Measurements from ENCODE around the gene UTP4. TPM values are rescaled to one million over a fixed set of nuclear protein-coding genes. Genes with fewer than 3 reads are reported as not detected.

The UTP4 gene
- total and polyA plus RNA-seq, 4 donors, result 15.7 to 37.6 (median 26.6) TPM

GRCh38 chr16:69186642-69187445 is 54.4 kb downstream of the UTP4 start, which contains the start of gene SNTB2:
SNTB2 (plus strand) TSS chr16:69187164; CDS start chr16:69187167, 3 bp downstream.
- DNase-seq (peak; percentile 96 to 97), ATAC-seq (ENCODE audit: low FRiP score) (peak; percentile 96)
- Histone ChIP-seq H3K9me3 (ENCODE audit: control insufficient read depth, low read length) (no peaks in the 10 kb centered on the region), H3K4me3 (ENCODE audit: low read length in 2 of 2) (peak within 1 kb of the TSS; percentile 58 to 88), H3K36me3 (ENCODE audit: control insufficient read depth in 1 of 2, insufficient read depth in 2 of 2, low read length in 1 of 2) (no peaks in the 10 kb centered on the region), H3K27me3 (ENCODE audit: control insufficient read depth in 1 of 2, insufficient read depth in 2 of 2, low read length in 1 of 2) (no peaks in the 10 kb centered on the region), H3K4me1 (ENCODE audit: control insufficient read depth in 1 of 2, insufficient read depth in 2 of 2, low read length in 2 of 2) (peaks cover 0 to 4% of the 10 kb centered on the region in 2 donors), H3K27ac (ENCODE audit: low read depth in 1 of 2, low read length in 2 of 2) (peak within 1 kb of the TSS; percentile 78 to 91)
- intact Hi-C loops (cut with DNase I), result loop anchor here (1.0 to 10.0 kb wide), 2 partner anchors 37 to 52 kb away; partner anchors contain the start of genes CHTF8 (in 1 of the 2) and UTP4 (in 1 of the 2)
- WGBS, 2 donors, result 1% methylated on average over 56 to 69 of the region's 69 CpGs

DNA sequence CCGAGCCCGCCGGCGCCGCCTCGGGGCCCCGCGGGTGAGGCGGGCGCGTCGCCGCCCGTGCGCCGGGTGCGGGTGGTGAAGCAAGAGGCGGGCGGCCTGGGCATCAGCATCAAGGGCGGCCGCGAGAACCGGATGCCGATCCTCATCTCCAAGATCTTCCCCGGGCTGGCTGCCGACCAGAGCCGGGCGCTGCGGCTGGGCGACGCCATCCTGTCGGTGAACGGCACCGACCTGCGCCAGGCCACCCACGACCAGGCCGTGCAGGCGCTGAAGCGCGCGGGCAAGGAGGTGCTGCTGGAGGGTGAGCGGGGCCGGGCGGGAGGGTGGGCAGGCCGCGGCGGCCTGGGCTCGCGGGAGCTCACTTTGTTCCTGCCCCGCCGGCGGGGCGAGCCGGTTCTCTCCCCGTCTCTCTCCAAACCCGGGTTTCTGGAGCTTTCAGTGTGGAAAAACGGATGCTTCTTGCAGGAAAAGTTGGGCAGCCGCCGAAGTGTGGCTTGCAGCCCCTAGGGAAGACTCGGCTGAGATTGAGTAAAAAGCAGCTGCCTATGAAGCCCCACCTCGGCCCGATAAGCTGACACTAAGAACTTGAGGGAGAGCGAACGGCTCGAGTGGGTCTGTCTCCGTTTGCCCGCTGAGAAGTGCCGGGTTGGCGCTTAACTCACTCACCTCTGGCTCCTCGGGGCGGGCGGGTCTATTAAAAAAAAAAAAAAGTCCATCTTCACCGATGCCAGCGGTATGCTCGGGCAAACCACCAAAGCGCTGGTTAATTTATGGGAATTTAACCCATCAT is 55.2 kb downstream of the UTP4 start:
- no peaks in the 10 kb centered on the region for H3K27me3 ChIP-seq (ENCODE audit: control insufficient read depth in 1 of 2, insufficient read depth in 2 of 2, low read length in 1 of 2)
- peak overlapping the region; percentile 58 to 88 for H3K4me3 ChIP-seq (ENCODE audit: low read length in 2 of 2)
- H3K4me1 ChIP-seq (ENCODE audit: control insufficient read depth in 1 of 2, insufficient read depth in 2 of 2, low read length in 2 of 2), result peaks cover 0 to 3% of the 10 kb centered on the region in 2 donors
- intact Hi-C loops (cut with DNase I), result loop anchor here (1.0 to 10.0 kb wide), 2 partner anchors 37 to 53 kb away; partner anchors contain the start of genes CHTF8 (in 1 of the 2) and UTP4 (in 1 of the 2)
- DNase-seq (peak; percentile 70 to 87), ATAC-seq (ENCODE audit: low FRiP score) (peak; percentile 57)
- H3K36me3 ChIP-seq (ENCODE audit: control insufficient read depth in 1 of 2, insufficient read depth in 2 of 2, low read length in 1 of 2), result no peaks in the 10 kb centered on the region
- peak overlapping the region; percentile 78 to 83 for H3K27ac ChIP-seq (ENCODE audit: low read depth in 1 of 2, low read length in 2 of 2)
- H3K9me3 ChIP-seq (ENCODE audit: control insufficient read depth, low read length), result no peaks in the 10 kb centered on the region
- 0 to 1% methylated on average over 70 to 76 of the region's 76 CpGs for WGBS, 2 donors

- Histone ChIP-seq H3K27ac (ENCODE audit: low read depth in 1 of 2, low read length in 2 of 2) (peak overlapping the region in 1 of 2 donors; percentile 83), H3K4me1 (ENCODE audit: control insufficient read depth in 1 of 2, insufficient read depth in 2 of 2, low read length in 2 of 2) (peaks cover 0 to 2% of the 10 kb centered on the region in 2 donors)
These were observed 55.7 kb downstream of the UTP4 start for GRCh38 chr16:69188236-69188549.

DNA sequence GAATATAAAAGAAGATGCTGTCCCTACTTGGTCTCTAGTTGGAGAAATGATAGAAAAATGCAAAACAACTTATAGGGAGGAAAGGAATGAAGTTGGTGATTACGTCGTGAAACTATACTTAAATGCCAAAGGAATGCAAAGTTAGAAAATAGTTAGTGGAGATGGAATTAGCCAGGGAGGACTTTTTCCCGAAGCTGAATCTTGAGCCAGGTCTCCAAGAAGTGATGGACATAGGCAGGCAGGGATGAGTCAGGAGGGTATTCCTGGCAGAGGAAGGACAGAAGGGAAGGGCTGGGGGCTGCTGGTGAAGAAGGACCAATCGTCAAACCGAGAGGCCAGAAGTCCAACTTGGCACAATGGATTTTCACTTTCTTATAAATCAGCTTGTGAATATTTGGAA is 56.3 kb downstream of the UTP4 start:
- no peak overlapping the region for H3K27ac ChIP-seq (ENCODE audit: low read depth in 1 of 2, low read length in 2 of 2)
- H3K27me3 ChIP-seq (ENCODE audit: control insufficient read depth in 1 of 2, insufficient read depth in 2 of 2, low read length in 1 of 2), result no peaks in the 10 kb centered on the region
- intact Hi-C loops (cut with DNase I), result loop anchor here in 1 of 2 donors (10.0 kb wide), 1 partner anchor 54 kb away; the partner anchor contains the start of genes CHTF8 and UTP4
- H3K4me1 ChIP-seq (ENCODE audit: control insufficient read depth in 1 of 2, insufficient read depth in 2 of 2, low read length in 2 of 2), result peaks cover 0 to 2% of the 10 kb centered on the region in 2 donors
- peak overlapping the region; percentile 58 to 88 for H3K4me3 ChIP-seq (ENCODE audit: low read length in 2 of 2)
- H3K36me3 ChIP-seq (ENCODE audit: control insufficient read depth in 1 of 2, insufficient read depth in 2 of 2, low read length in 1 of 2), result no peaks in the 10 kb centered on the region
- ATAC-seq (ENCODE audit: low FRiP score) (no peak), DNase-seq (no peak)
- WGBS, 2 donors, result 3 to 4% methylated on average over 5 of the region's 5 CpGs
- no peaks in the 10 kb centered on the region for H3K9me3 ChIP-seq (ENCODE audit: control insufficient read depth, low read length)

More at GRCh38 chr16:69188236-69188549, 55.7 kb downstream of the UTP4 start:
- DNase-seq, result no peak
- no peak for ATAC-seq (ENCODE audit: low FRiP score)
- WGBS, 2 donors, result 0% methylated on average over 5 of the region's 5 CpGs
- H3K9me3 ChIP-seq (ENCODE audit: control insufficient read depth, low read length), result no peaks in the 10 kb centered on the region
- peak overlapping the region; percentile 58 to 88 for H3K4me3 ChIP-seq (ENCODE audit: low read length in 2 of 2)
- no peaks in the 10 kb centered on the region for H3K36me3 ChIP-seq (ENCODE audit: control insufficient read depth in 1 of 2, insufficient read depth in 2 of 2, low read length in 1 of 2)
- no peaks in the 10 kb centered on the region for H3K27me3 ChIP-seq (ENCODE audit: control insufficient read depth in 1 of 2, insufficient read depth in 2 of 2, low read length in 1 of 2)
- intact Hi-C loops (cut with DNase I), result loop anchor here in 1 of 2 donors (10.0 kb wide), 1 partner anchor 53 kb away; the partner anchor contains the start of genes CHTF8 and UTP4

- Histone ChIP-seq H3K4me1 (ENCODE audit: control insufficient read depth in 1 of 2, insufficient read depth in 2 of 2, low read length in 2 of 2) (peaks cover 0 to 2% of the 10 kb centered on the region in 2 donors), H3K36me3 (ENCODE audit: control insufficient read depth in 1 of 2, insufficient read depth in 2 of 2, low read length in 1 of 2) (no peaks in the 10 kb centered on the region), H3K9me3 (ENCODE audit: control insufficient read depth, low read length) (no peaks in the 10 kb centered on the region), H3K27me3 (ENCODE audit: control insufficient read depth in 1 of 2, insufficient read depth in 2 of 2, low read length in 1 of 2) (no peaks in the 10 kb centered on the region), H3K27ac (ENCODE audit: low read depth in 1 of 2, low read length in 2 of 2) (no peak overlapping the region), H3K4me3 (ENCODE audit: low read length in 2 of 2) (no peak overlapping the region)
- intact Hi-C loops (cut with DNase I), result no loop called here
- WGBS, 2 donors, result 50 to 52% methylated on average over 2 of the region's 2 CpGs
- no peak for ATAC-seq (ENCODE audit: low FRiP score)
- DNase-seq, result no peak
These were observed 57.7 kb downstream of the UTP4 start for GRCh38 chr16:69190046-69190588.

DNA sequence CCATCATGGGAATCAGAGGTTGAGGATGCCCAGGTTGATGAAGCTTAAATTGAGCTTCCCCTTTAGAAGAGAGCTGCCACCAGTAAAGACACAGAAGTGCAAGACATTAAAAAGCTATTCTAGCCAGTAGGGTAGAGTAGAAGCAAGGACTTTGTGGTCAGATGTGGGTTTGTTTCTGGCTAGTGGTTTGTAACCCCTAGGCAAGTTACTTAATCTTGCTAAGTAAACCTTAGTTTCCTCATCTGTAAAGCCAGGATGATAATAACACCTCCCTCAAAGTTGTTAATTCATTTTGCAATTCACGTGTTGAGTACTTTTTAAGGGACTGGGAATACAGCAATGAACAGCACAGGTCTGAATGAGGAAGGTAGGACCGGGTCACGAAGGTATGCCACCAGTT is 58.1 kb downstream of the UTP4 start:
- H3K4me1 ChIP-seq (ENCODE audit: control insufficient read depth in 1 of 2, insufficient read depth in 2 of 2, low read length in 2 of 2), result peaks cover 0 to 6% of the 10 kb centered on the region in 2 donors
- no peak overlapping the region for H3K4me3 ChIP-seq (ENCODE audit: low read length in 2 of 2)
- no peak overlapping the region for H3K27ac ChIP-seq (ENCODE audit: low read depth in 1 of 2, low read length in 2 of 2)
- ATAC-seq (ENCODE audit: low FRiP score) (no peak), DNase-seq (no peak)
- no peaks in the 10 kb centered on the region for H3K9me3 ChIP-seq (ENCODE audit: control insufficient read depth, low read length)
- no peaks in the 10 kb centered on the region for H3K36me3 ChIP-seq (ENCODE audit: control insufficient read depth in 1 of 2, insufficient read depth in 2 of 2, low read length in 1 of 2)
- intact Hi-C loops (cut with DNase I), result no loop called here
- 78 to 81% methylated on average over 3 of the region's 3 CpGs for WGBS, 2 donors
- H3K27me3 ChIP-seq (ENCODE audit: control insufficient read depth in 1 of 2, insufficient read depth in 2 of 2, low read length in 1 of 2), result no peaks in the 10 kb centered on the region

DNA sequence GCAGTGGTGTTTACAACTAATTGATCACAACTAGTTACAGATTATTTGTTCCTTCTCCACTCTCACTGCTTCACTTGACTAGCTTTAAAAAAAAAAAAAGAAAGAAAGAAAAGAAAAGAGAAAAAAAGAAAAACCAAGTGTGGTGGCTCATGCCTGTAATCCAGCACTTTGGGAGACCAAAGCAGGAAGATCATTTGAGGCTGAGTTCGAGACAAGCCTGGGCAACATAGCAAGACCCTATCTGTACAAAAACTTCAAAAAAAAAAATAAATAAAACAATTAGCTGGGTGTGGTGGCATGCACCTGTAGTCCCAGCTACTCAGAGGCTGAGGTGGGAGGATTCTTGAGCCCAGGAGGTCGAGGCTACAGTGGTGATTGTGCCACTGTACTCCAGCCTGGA is 58.7 kb downstream of the UTP4 start:
- H3K27ac ChIP-seq (ENCODE audit: low read depth in 1 of 2, low read length in 2 of 2), result no peak overlapping the region
- no peaks in the 10 kb centered on the region for H3K9me3 ChIP-seq (ENCODE audit: control insufficient read depth, low read length)

GRCh38 chr16:69193855-69194254 is 61.4 kb downstream of the UTP4 start:
- peaks cover 0 to 6% of the 10 kb centered on the region in 2 donors for H3K4me1 ChIP-seq (ENCODE audit: control insufficient read depth in 1 of 2, insufficient read depth in 2 of 2, low read length in 2 of 2)
- H3K9me3 ChIP-seq (ENCODE audit: control insufficient read depth, low read length), result no peaks in the 10 kb centered on the region
- no peak overlapping the region for H3K27ac ChIP-seq (ENCODE audit: low read depth in 1 of 2, low read length in 2 of 2)
- no peak overlapping the region for H3K4me3 ChIP-seq (ENCODE audit: low read length in 2 of 2)
- no peaks in the 10 kb centered on the region for H3K36me3 ChIP-seq (ENCODE audit: control insufficient read depth in 1 of 2, insufficient read depth in 2 of 2, low read length in 1 of 2)
- ATAC-seq (ENCODE audit: low FRiP score) (no peak), DNase-seq (no peak)
- intact Hi-C loops (cut with DNase I), result no loop called here
- H3K27me3 ChIP-seq (ENCODE audit: control insufficient read depth in 1 of 2, insufficient read depth in 2 of 2, low read length in 1 of 2), result no peaks in the 10 kb centered on the region

More for the DNA sequence above, 58.7 kb downstream of the UTP4 start:
- 89 to 96% methylated on average over 2 of the region's 2 CpGs for WGBS, 2 donors
- H3K4me3 ChIP-seq (ENCODE audit: low read length in 2 of 2), result no peak overlapping the region
- intact Hi-C loops (cut with DNase I), result no loop called here
- no peak for ATAC-seq (ENCODE audit: low FRiP score)
- H3K27me3 ChIP-seq (ENCODE audit: control insufficient read depth in 1 of 2, insufficient read depth in 2 of 2, low read length in 1 of 2), result no peaks in the 10 kb centered on the region
- H3K36me3 ChIP-seq (ENCODE audit: control insufficient read depth in 1 of 2, insufficient read depth in 2 of 2, low read length in 1 of 2), result no peaks in the 10 kb centered on the region
- no peak for DNase-seq
- peaks cover 0 to 6% of the 10 kb centered on the region in 2 donors for H3K4me1 ChIP-seq (ENCODE audit: control insufficient read depth in 1 of 2, insufficient read depth in 2 of 2, low read length in 2 of 2)
